Adrenal gland (tissue), 12 donors: Measurements from ENCODE around the gene NUTF2. TPM values are rescaled to one million over a fixed set of nuclear protein-coding genes. Genes with fewer than 3 reads are reported as not detected.

ENCODE experiments used
- DNase-seq, 7 donors: peaks; one replicate each; pipeline ENCODE4 v3.0.0-alpha.2; 2019 to 2020
- H3K27ac ChIP-seq, 5 donors: fragments of 200-600 bp; sonication (generic) in 4 of 5; 1 replicate in 3 of 5; 2 replicates in 2 of 5; pipeline versions ENCODE4 v1.5.1 to v1.8.0; 2016 to 2020; ENCODE audit warnings: mild to moderate bottlenecking in 1 of 5
- H3K27me3 ChIP-seq: fragments of 200-600 bp; 2 replicates; pipeline ENCODE4 v1.8.0; 2021
- H3K36me3 ChIP-seq, 2 donors: fragments of 200-600 bp; replicated peaks in 1 of 2; 1 replicate in 1 of 2; 2 replicates in 1 of 2; pipeline versions ENCODE4 v1.5.1 to v1.8.0; 2018 to 2022
- H3K4me1 ChIP-seq, 2 donors: fragments of 200-600 bp; replicated peaks in 1 of 2; 1 replicate in 1 of 2; 2 replicates in 1 of 2; pipeline versions ENCODE4 v1.5.1 to v1.8.0; 2018 to 2021
- H3K4me3 ChIP-seq, 4 donors: fragments of 200-600 bp; sonication (generic) in 3 of 4; one replicate each; pipeline ENCODE4 v1.5.1; 2016 to 2018
- H3K9me3 ChIP-seq, 3 donors: fragments of 200-600 bp; sonication (generic) in 1 of 3; replicated peaks in 1 of 3; 1 replicate in 2 of 3; 2 replicates in 1 of 3; pipeline versions ENCODE4 v1.5.1 to v1.8.0; 2016 to 2021
- CTCF ChIP-seq, 6 experiments: fragments of 450-650 bp in 4 of 6; fragments of 200-600 bp in 2 of 6; sonication (generic) in 1 of 6; IDR thresholded peaks; 1 replicate in 5 of 6; 2 replicates in 1 of 6; pipeline versions ENCODE4 v1.5.1 to v1.8.0; 2016 to 2021; ENCODE audit warnings: antibody characterized with exemption in 6 of 6, mild to moderate bottlenecking in 2 of 6, moderate library complexity in 1 of 6
- POLR2A ChIP-seq, 2 donors: fragments of 450-650 bp; IDR thresholded peaks; one replicate each; pipeline ENCODE4 v1.6.1; 2017; ENCODE audit warnings: antibody characterized with exemption in 2 of 2, mild to moderate bottlenecking in 2 of 2, moderate library complexity in 1 of 2
- WGBS, 4 donors: extraction: QIAGEN DNeasy Blood & Tissue Kit in 2 of 4; methylation state at CpG; one replicate each; pipeline versions ENCODE4 v1.1.5 to v1.1.7; 2013 to 2017; 5-methylcytosine and 5-hydroxymethylcytosine counted together
- intact Hi-C, 2 donors: fragments of 100-400 bp; cut with DNase I; formaldehyde crosslinking; loops; one replicate each; pipeline versions ENCODE4 v1.14.1 to v1.15.0; 2022 to 2023
- polyA plus RNA-seq, 3 donors: library from polyadenylated mRNA; stranded (reverse); fragments of 200-250 nt in 2 of 3; fragments of 350-450 nt in 1 of 3; fragmentation: Illumina TruSeq in 1 of 3; extraction: RNeasy Lipid Tissue Mini Kit (QIAGEN cat#74804) in 1 of 3; gene quantifications; one replicate each; pipeline ENCODE4 v1.2.3, GENCODE V29; 2013 to 2014
- total RNA-seq, 9 donors: library from RNA; depleted of rRNA in 4 of 9; stranded (reverse); fragments of >200 nt in 4 of 9; fragments of 120-200 nt in 1 of 9; fragmentation: NEBNext Ultra II Directional in 1 of 9; extraction: Animal tissue kit (Norgen Biotek cat#: 25700) in 1 of 9; gene quantifications; one replicate each; pipeline versions ENCODE4 v1.1.0 to v1.2.4, GENCODE V29; 2013 to 2023
- donor health status: healthy with polysubstance abuse.
- donor health status: Bipolar disorder and iron deficiency.
- donor health status: DM: yes; HTN: yes; CAD: no.
- donor health status: DM: no; HTN: no; CAD: no.
- donor health status: DM: no; HTN: no; CAD: no.
- donor health status: DM: yes; HTN: yes; CAD: no.

Gene NUTF2
- total and polyA plus RNA-seq, 12 donors = 30.0 to 201 (median 87.1) TPM

- no peak for TF ChIP-seq POLR2A (IDR thresholded peaks at IDR 0.05)
- no peak for TF ChIP-seq CTCF (IDR thresholded peaks at IDR 0.05)
- Histone ChIP-seq H3K36me3 (no peaks in the 10 kb centered on the region), H3K27me3 (no peaks in the 10 kb centered on the region), H3K4me1 (peaks cover 0 to 7% of the 10 kb centered on the region in 2 donors), H3K9me3 (no peaks in the 10 kb centered on the region), H3K27ac (no peak overlapping the region), H3K4me3 (no peak overlapping the region)
- WGBS, 4 donors = 89 to 100% (median 95%) methylated on average over 1 of the region's 1 CpG
- intact Hi-C loops = loop anchor here in 1 of 2 donors (10.0 kb wide), 4 partner anchors 53 to 223 kb away; no protein-coding TSS in a partner anchor
- DNase-seq = no peak
These were observed 34.8 kb upstream of the NUTF2 start for GRCh38 chr16:67811899-67812298.

GRCh38 chr16:67814567-67814966, 32.2 kb upstream of the NUTF2 start:
- Histone ChIP-seq H3K27me3 (no peaks in the 10 kb centered on the region), H3K36me3 (no peaks in the 10 kb centered on the region), H3K9me3 (no peaks in the 10 kb centered on the region), H3K27ac (no peak overlapping the region), H3K4me3 (no peak overlapping the region), H3K4me1 (no peaks in the 10 kb centered on the region)
- 85 to 95% (median 90%) methylated on average over 5 to 8 of the region's 8 CpGs for WGBS, 4 donors
- DNase-seq = no peak
- no peak for TF ChIP-seq CTCF (IDR thresholded peaks at IDR 0.05)
- TF ChIP-seq POLR2A (IDR thresholded peaks at IDR 0.05) = no peak
- intact Hi-C loops = loop anchor here in 1 of 2 donors (10.0 kb wide), 4 partner anchors 50 to 220 kb away; no protein-coding TSS in a partner anchor

GRCh38 chr16:67820608-67821259, 26.0 kb upstream of the NUTF2 start:
- no peak overlapping the region for H3K27ac ChIP-seq
- intact Hi-C loops = no loop called here
- no peaks in the 10 kb centered on the region for H3K4me1 ChIP-seq
- DNase-seq = no peak
- no peaks in the 10 kb centered on the region for H3K36me3 ChIP-seq
- H3K27me3 ChIP-seq = no peaks in the 10 kb centered on the region
- WGBS, 4 donors = 87 to 95% (median 88%) methylated on average over 9 to 11 of the region's 11 CpGs
- H3K9me3 ChIP-seq = no peaks in the 10 kb centered on the region
- TF ChIP-seq POLR2A (IDR thresholded peaks at IDR 0.05) = no peak
- TF ChIP-seq CTCF (IDR thresholded peaks at IDR 0.05) = no peak
- H3K4me3 ChIP-seq = no peak overlapping the region

GRCh38 chr16:67822511-67822910, 24.2 kb upstream of the NUTF2 start:
- Histone ChIP-seq H3K36me3 (no peaks in the 10 kb centered on the region), H3K4me1 (no peaks in the 10 kb centered on the region), H3K4me3 (no peak overlapping the region), H3K27ac (no peak overlapping the region), H3K27me3 (no peaks in the 10 kb centered on the region), H3K9me3 (no peaks in the 10 kb centered on the region)
- DNase-seq = no peak
- whole genome bisulfite sequencing, 4 donors = 87 to 97% (median 96%) methylated on average over 2 of the region's 2 CpGs
- intact Hi-C loops = no loop called here
- TF ChIP-seq POLR2A (IDR thresholded peaks at IDR 0.05) = no peak
- TF ChIP-seq CTCF (IDR thresholded peaks at IDR 0.05) = no peak
